Measurements from ENCODE around the gene ROBO1. TPM values are rescaled to one million over a fixed set of nuclear protein-coding genes. Genes with fewer than 3 reads are reported as not detected.

ROBO1 gene
- total RNA-seq, 1 donor from 2014 or later = 20.8 TPM

DNA sequence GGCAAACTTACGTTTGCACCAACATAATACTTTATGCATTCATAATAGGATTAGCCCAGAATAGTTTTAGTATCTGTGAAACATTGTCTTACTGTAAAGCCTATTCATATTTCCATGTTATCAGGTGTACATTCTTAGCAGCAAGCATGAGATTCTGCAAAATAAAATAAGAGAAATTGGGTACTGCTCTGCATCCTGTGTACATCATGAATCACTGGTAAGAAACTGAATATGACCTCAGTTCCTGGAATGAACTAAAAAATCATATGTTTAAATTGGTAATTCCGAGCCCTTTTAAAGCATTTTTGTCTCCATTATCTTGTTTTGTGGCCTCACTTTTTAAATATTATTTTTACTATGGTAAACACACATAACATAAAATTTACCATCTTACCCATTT is 605.1 kb downstream of the ROBO1 start:
- FAIRE-seq = no peak
- no peak for DNase-seq (ENCODE audit: low read depth)
- no peak overlapping the region for H3K4me3 ChIP-seq (ENCODE audit: low read depth, low read length)
- H3K36me3 ChIP-seq (ENCODE audit: control insufficient read depth, insufficient read depth, low read length) = no peaks in the 10 kb centered on the region
- H3K27me3 ChIP-seq (ENCODE audit: control insufficient read depth, insufficient read depth, low read length) = no peaks in the 10 kb centered on the region
- TF ChIP-seq, protein P1, sequence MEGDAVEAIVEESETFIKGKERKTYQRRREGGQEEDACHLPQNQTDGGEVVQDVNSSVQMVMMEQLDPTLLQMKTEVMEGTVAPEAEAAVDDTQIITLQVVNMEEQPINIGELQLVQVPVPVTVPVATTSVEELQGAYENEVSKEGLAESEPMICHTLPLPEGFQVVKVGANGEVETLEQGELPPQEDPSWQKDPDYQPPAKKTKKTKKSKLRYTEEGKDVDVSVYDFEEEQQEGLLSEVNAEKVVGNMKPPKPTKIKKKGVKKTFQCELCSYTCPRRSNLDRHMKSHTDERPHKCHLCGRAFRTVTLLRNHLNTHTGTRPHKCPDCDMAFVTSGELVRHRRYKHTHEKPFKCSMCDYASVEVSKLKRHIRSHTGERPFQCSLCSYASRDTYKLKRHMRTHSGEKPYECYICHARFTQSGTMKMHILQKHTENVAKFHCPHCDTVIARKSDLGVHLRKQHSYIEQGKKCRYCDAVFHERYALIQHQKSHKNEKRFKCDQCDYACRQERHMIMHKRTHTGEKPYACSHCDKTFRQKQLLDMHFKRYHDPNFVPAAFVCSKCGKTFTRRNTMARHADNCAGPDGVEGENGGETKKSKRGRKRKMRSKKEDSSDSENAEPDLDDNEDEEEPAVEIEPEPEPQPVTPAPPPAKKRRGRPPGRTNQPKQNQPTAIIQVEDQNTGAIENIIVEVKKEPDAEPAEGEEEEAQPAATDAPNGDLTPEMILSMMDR (IDR thresholded peaks at IDR 0.05; ENCODE audit: insufficient read depth, low read length, severe bottlenecking) = no peak

DNA sequence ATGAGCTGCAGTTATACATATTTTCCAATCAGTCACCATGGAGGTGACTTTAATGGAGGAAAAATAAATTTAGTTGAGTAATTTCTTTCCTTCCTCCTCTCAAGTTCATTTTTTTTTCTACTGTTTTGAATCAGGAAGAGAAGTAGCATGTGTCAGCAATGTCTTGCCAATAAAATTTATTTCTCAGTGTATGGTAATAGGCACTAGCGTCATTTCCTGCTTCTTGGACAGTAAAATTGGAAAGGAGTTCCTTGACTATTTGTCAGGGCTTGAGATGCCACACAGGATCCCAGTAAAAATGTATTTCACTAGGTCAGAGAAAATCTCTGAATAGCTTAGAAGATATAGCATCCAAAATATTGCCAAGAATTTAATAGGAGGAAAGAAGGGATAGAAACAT is 605.9 kb downstream of the ROBO1 start:
- Histone ChIP-seq H3K36me3 (ENCODE audit: control insufficient read depth, insufficient read depth, low read length) (no peaks in the 10 kb centered on the region), H3K27me3 (ENCODE audit: control insufficient read depth, insufficient read depth, low read length) (no peaks in the 10 kb centered on the region), H3K4me3 (ENCODE audit: low read depth, low read length) (no peak overlapping the region)
- TF ChIP-seq, protein P1 (IDR thresholded peaks at IDR 0.05; ENCODE audit: insufficient read depth, low read length, severe bottlenecking) = no peak
- FAIRE-seq (no peak), DNase-seq (ENCODE audit: low read depth) (no peak)

DNA sequence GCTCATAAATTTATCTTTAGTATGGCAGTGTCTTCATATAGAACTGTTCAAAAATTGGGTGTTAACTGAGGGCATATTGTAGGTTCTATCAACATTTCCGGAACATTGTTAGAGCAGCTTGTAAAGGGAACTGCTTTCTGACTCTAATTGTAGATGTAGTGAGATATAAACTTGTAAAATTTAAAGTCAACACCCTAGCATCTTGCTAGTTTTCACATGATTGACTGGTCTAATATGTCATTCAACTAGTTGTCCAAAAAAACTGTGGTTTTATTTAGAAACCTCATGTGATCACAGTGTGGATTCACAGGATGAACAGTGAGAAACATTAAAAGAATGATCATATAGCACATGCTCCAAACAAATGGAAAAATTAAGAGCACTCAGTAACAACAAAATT is 607.4 kb downstream of the ROBO1 start:
- Histone ChIP-seq H3K27me3 (ENCODE audit: control insufficient read depth, insufficient read depth, low read length) (no peaks in the 10 kb centered on the region), H3K36me3 (ENCODE audit: control insufficient read depth, insufficient read depth, low read length) (no peaks in the 10 kb centered on the region), H3K4me3 (ENCODE audit: low read depth, low read length) (no peak overlapping the region)
- no peak for DNase-seq (ENCODE audit: low read depth)
- FAIRE-seq = no peak
- TF ChIP-seq, protein P1 (IDR thresholded peaks at IDR 0.05; ENCODE audit: insufficient read depth, low read length, severe bottlenecking) = no peak

DNA sequence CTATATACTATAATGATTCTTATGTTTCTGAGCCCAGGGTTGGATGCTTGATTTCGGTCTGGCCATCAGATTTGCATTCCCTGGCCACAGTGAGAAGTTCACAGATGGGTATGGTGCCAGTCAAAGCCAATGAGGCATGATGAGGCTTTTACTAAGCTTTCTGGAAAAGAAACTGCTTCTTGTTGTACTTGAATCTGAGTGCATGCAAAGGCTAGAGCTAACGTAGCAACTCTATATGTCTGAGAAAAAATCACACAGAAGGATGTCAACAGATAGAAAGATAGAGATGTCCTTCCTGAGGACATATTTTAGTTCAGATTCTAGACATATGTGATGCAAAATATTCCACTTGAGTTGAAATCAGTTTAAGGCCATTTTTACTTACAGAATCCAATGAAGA is 608.1 kb downstream of the ROBO1 start:
- TF ChIP-seq, protein P1 (IDR thresholded peaks at IDR 0.05; ENCODE audit: insufficient read depth, low read length, severe bottlenecking) = no peak
- no peaks in the 10 kb centered on the region for H3K27me3 ChIP-seq (ENCODE audit: control insufficient read depth, insufficient read depth, low read length)
- no peak overlapping the region for H3K4me3 ChIP-seq (ENCODE audit: low read depth, low read length)
- no peak for DNase-seq (ENCODE audit: low read depth)
- H3K36me3 ChIP-seq (ENCODE audit: control insufficient read depth, insufficient read depth, low read length) = no peaks in the 10 kb centered on the region
- no peak for FAIRE-seq

DNA sequence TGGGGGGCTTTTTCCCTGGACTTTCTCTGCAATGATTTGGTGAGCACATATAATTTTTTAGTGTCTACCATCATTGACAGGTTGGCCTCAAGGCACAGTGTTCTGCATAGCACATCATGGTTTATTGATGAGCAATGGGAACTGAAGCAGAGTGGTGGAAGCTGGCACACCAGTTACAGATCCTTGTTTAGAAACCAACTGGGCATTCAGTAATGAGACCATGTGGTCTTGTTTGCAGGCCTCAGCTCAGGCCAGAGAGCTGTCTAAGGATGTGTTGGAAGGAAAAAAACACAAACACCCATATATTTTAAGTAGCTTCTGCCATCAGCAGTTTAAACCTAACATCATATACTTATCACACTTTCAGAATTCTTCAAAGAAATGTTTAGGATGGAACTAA is 610.6 kb downstream of the ROBO1 start:
- TF ChIP-seq, protein P1 (IDR thresholded peaks at IDR 0.05; ENCODE audit: insufficient read depth, low read length, severe bottlenecking) = no peak
- Histone ChIP-seq H3K27me3 (ENCODE audit: control insufficient read depth, insufficient read depth, low read length) (no peaks in the 10 kb centered on the region), H3K36me3 (ENCODE audit: control insufficient read depth, insufficient read depth, low read length) (no peaks in the 10 kb centered on the region), H3K4me3 (ENCODE audit: low read depth, low read length) (no peak overlapping the region)
- no peak for DNase-seq (ENCODE audit: low read depth)
- no peak for FAIRE-seq

DNA sequence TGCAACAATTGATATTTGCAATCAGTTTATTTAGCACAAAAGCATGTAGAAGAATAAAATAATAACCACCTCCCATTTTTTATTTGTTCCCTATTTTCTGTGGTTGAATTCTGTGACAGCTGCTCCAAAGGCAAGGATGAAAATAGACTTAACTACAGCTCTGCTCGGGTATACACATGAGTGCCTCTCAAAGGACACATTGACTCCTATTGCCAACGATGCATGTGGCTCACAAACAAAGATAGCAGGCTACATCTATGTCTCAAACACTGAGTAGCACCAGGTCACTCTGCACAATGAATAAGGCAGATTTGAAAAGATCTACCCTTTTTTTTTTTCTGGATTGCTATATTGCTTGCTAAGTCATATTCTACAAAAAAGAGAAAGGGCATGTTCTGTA is 612.9 kb downstream of the ROBO1 start:
- H3K36me3 ChIP-seq (ENCODE audit: control insufficient read depth, insufficient read depth, low read length) = no peaks in the 10 kb centered on the region
- FAIRE-seq (no peak), DNase-seq (ENCODE audit: low read depth) (no peak)
- TF ChIP-seq, protein P1 (IDR thresholded peaks at IDR 0.05; ENCODE audit: insufficient read depth, low read length, severe bottlenecking) = no peak
- no peak overlapping the region for H3K4me3 ChIP-seq (ENCODE audit: low read depth, low read length)
- H3K27me3 ChIP-seq (ENCODE audit: control insufficient read depth, insufficient read depth, low read length) = no peaks in the 10 kb centered on the region

Measured in bronchial epithelial cell (primary cell).